Fibroblast of lung (primary cell): Measurements from ENCODE around the gene WNT8A. TPM values are rescaled to one million over a fixed set of nuclear protein-coding genes. Genes with fewer than 3 reads are reported as not detected.
A peak's percentile ranks its signal among the peaks of the same experiment; 100 is the strongest.

Source experiments
- DNase-seq, 2 donors: peaks; one replicate each; pipeline versions ENCODE4 v3.0.0 to v3.0.0-alpha.2; 2010; ENCODE audit warnings: low read depth in 2 of 2
- H2AFZ ChIP-seq: 2 replicates; pipeline ENCODE4 v1.5.1; 2012; ENCODE audit warnings: low read length, control low read depth, inconsistent platforms
- H3K27ac ChIP-seq: 2 replicates; pipeline ENCODE4 v1.5.1; 2011; ENCODE audit warnings: low read length, control low read depth; ENCODE audit not compliant: insufficient read depth
- H3K27me3 ChIP-seq: 2 replicates; pipeline ENCODE4 v1.5.1; 2011; ENCODE audit warnings: mild to moderate bottlenecking, low read length; ENCODE audit not compliant: control insufficient read depth, insufficient read depth
- H3K36me3 ChIP-seq: 2 replicates; pipeline ENCODE4 v1.5.1; 2011; ENCODE audit warnings: low read length; ENCODE audit not compliant: control insufficient read depth, insufficient read depth
- H3K4me1 ChIP-seq: 2 replicates; pipeline ENCODE4 v1.5.1; 2011; ENCODE audit warnings: low read length; ENCODE audit not compliant: control insufficient read depth, insufficient read depth; ENCODE audit errors: extremely low read depth
- H3K4me2 ChIP-seq: 2 replicates; pipeline ENCODE4 v1.5.1; 2011; ENCODE audit warnings: low read length, control low read depth; ENCODE audit not compliant: insufficient read depth; ENCODE audit errors: extremely low read depth
- H3K4me3 ChIP-seq, 4 experiments: fragments of 200-600 bp in 1 of 4; sonication (generic) in 1 of 4; replicated peaks in 1 of 4; 2 replicates each; pipeline ENCODE4 v1.5.1; 2011 to 2016; ENCODE audit warnings: low read length in 4 of 4, low read depth in 3 of 4, mild to moderate bottlenecking in 3 of 4, control low read depth in 2 of 4, inconsistent platforms in 1 of 4, mixed read lengths in 1 of 4; ENCODE audit not compliant: insufficient read depth in 1 of 4; ENCODE audit errors: control extremely low read depth in 1 of 4
- H3K79me2 ChIP-seq: 2 replicates; pipeline ENCODE4 v1.5.1; 2012; ENCODE audit warnings: mild to moderate bottlenecking, low read length, inconsistent platforms; ENCODE audit not compliant: control insufficient read depth, insufficient read depth
- H3K9ac ChIP-seq: 2 replicates; pipeline ENCODE4 v1.5.1; 2011; ENCODE audit warnings: mild to moderate bottlenecking, low read length, control low read depth; ENCODE audit not compliant: insufficient read depth
- H3K9me3 ChIP-seq: 2 replicates; pipeline ENCODE4 v1.5.1; 2012; ENCODE audit warnings: low read depth, low read length; ENCODE audit not compliant: control insufficient read depth, insufficient read depth
- H4K20me1 ChIP-seq: 2 replicates; pipeline ENCODE4 v1.5.1; 2011; ENCODE audit warnings: low read length; ENCODE audit not compliant: control insufficient read depth, insufficient read depth; ENCODE audit errors: extremely low read depth
- CTCF ChIP-seq, 2 donors: IDR thresholded peaks in 1 of 2; conservative IDR thresholded peaks in 1 of 2; 1 replicate in 1 of 2; 2 replicates in 1 of 2; pipeline ENCODE4 v1.5.1; 2011 to 2012; ENCODE audit warnings: low read length in 2 of 2, control low read depth in 1 of 2, inconsistent platforms in 1 of 2, low read depth in 1 of 2, mild to moderate bottlenecking in 1 of 2
- EZH2 ChIP-seq: IDR thresholded peaks from 2 replicates; pipeline ENCODE4 v1.5.1; 2012; ENCODE audit warnings: low read length, control low read depth, mild to moderate bottlenecking; ENCODE audit errors: missing control alignments
- polyA minus RNA-seq: library from RNA; depleted of rRNA, polyadenylated mRNA; stranded (reverse); fragments of >200 nt; gene quantifications from 2 replicates; pipeline ENCODE4 v1.2.3, GENCODE V29; 2011; ENCODE audit warnings: low replicate concordance
- polyA plus RNA-seq, 2 donors: library from polyadenylated mRNA; depleted of rRNA in 1 of 2; stranded (reverse) in 1 of 2; unstranded in 1 of 2; fragments of >200 nt; gene quantifications; 2 replicates each; pipeline ENCODE4 v1.2.1, GENCODE V29; 2011 to 2012; ENCODE audit warnings: missing spikeins in 1 of 2
- total RNA-seq: library from RNA; depleted of rRNA; stranded (reverse); fragments of >200 nt; gene quantifications from 2 replicates; pipeline ENCODE4 v1.2.1, GENCODE V29; 2014

Gene WNT8A
- not detected in 2 replicates for total RNA-seq
- polyA plus RNA-seq = not detected in 2 replicates
- polyA plus RNA-seq (2012) = not detected in 2 replicates
- not detected in 2 replicates for polyA minus RNA-seq

- peaks cover 6% of the 10 kb centered on the region for H3K27me3 ChIP-seq
- H3K4me3 ChIP-seq = no peak within 1 kb of the TSS
- no peak for DNase-seq
- no peak within 1 kb of the TSS for H3K27ac ChIP-seq
- no peaks in the 10 kb centered on the region for H3K4me1 ChIP-seq
- no peak within 1 kb of the TSS for H3K9ac ChIP-seq
- TF ChIP-seq CTCF (conservative IDR thresholded peaks at IDR 0.05 in 1 of 2, IDR thresholded peaks at IDR 0.05 in 1 of 2; ENCODE audit: low read depth in 1 of 2, low read length in 2 of 2) (no peak), EZH2 (no peak)
- H2AFZ ChIP-seq = no peak within 1 kb of the TSS
- no peaks in the 10 kb centered on the region for H3K36me3 ChIP-seq
- no peaks in the 10 kb centered on the region for H3K9me3 ChIP-seq
- no peak within 1 kb of the TSS for H3K4me2 ChIP-seq
- no peaks in the 10 kb centered on the region for H3K79me2 ChIP-seq
- no peaks in the 10 kb centered on the region for H4K20me1 ChIP-seq
These were observed at the start of gene WNT8A for GRCh38 chr5:138083702-138084101. Gene WNT8A (plus strand): TSS chr5:138084033. CDS start chr5:138084128, 95 bp downstream.

GRCh38 chr5:138035605-138036537 is 48.0 kb upstream of the WNT8A start:
- peak; percentile 73 to 89 for TF ChIP-seq CTCF (conservative IDR thresholded peaks at IDR 0.05 in 1 of 2, IDR thresholded peaks at IDR 0.05 in 1 of 2; ENCODE audit: low read depth in 1 of 2, low read length in 2 of 2)
- no peak for TF ChIP-seq EZH2
- Histone ChIP-seq H3K4me3 (no peak overlapping the region), H3K36me3 (no peaks in the 10 kb centered on the region), H3K27me3 (no peaks in the 10 kb centered on the region), H3K27ac (no peak overlapping the region), H3K9me3 (no peaks in the 10 kb centered on the region), H4K20me1 (no peaks in the 10 kb centered on the region), H2AFZ (peak overlapping the region; percentile 87), H3K79me2 (peaks cover 15% of the 10 kb centered on the region), H3K9ac (no peak overlapping the region), H3K4me2 (no peak overlapping the region), H3K4me1 (peaks cover 4% of the 10 kb centered on the region)
- DNase-seq = peak; percentile 81 to 90

GRCh38 chr5:138037271-138037670 is 46.6 kb upstream of the WNT8A start:
- Histone ChIP-seq H3K9ac (no peak overlapping the region), H3K27ac (no peak overlapping the region), H3K36me3 (no peaks in the 10 kb centered on the region), H4K20me1 (no peaks in the 10 kb centered on the region), H3K9me3 (no peaks in the 10 kb centered on the region), H2AFZ (no peak overlapping the region), H3K27me3 (no peaks in the 10 kb centered on the region), H3K4me2 (no peak overlapping the region), H3K4me1 (peaks cover 4% of the 10 kb centered on the region), H3K79me2 (peaks cover 1% of the 10 kb centered on the region), H3K4me3 (no peak overlapping the region)
- TF ChIP-seq CTCF (conservative IDR thresholded peaks at IDR 0.05 in 1 of 2, IDR thresholded peaks at IDR 0.05 in 1 of 2; ENCODE audit: low read depth in 1 of 2, low read length in 2 of 2) (no peak), EZH2 (no peak)
- no peak for DNase-seq
